NCI-H2081 treated with DMSO at 0.1 percent for 48 hours (cell line): Measurements from ENCODE around the gene MPC2.
"Not testable (repeated sequence)": the region's sequence is repeated elsewhere in the genome, so short reads cannot be mapped to it uniquely, and the experiment has no call there.

Source experiments
- DNase-seq: peaks from one replicate; lab custom pipeline; 2025; lab: John Stamatoyannopoulos, UW

Gene MPC2

GRCh38 chr1:167904652-167905130, 32.2 kb downstream of the MPC2 start:
- no peak for DNase-seq

GRCh38 chr1:167900907-167901306, 36.0 kb downstream of the MPC2 start:
- no peak for DNase-seq

- no peak for DNase-seq
Observed at GRCh38 chr1:167899253-167899681, 37.6 kb downstream of the MPC2 start.

- no peak for DNase-seq
Observed at GRCh38 chr1:167898578-167899222, 38.2 kb downstream of the MPC2 start.

DNA sequence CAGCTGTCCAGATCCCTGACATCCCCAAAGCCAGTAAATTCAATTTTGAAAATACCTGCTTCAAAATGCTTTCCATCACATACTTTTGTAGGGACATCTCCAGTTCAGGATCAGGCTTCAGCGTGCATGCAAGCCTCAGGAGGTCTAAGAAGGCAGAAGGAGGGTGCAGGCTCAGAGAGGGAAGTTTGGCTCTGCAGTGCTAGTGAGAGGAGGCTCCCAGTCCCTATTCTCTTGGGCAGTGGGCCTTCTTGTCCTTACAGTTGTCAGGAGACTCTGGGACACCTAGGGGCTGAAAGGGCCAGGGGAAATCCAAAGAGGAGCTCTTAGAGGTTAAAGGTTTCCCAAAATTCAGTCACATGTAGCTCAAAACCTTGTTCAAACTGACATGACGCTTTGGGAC, 43.1 kb downstream of the MPC2 start:
- DNase-seq: no peak

DNA sequence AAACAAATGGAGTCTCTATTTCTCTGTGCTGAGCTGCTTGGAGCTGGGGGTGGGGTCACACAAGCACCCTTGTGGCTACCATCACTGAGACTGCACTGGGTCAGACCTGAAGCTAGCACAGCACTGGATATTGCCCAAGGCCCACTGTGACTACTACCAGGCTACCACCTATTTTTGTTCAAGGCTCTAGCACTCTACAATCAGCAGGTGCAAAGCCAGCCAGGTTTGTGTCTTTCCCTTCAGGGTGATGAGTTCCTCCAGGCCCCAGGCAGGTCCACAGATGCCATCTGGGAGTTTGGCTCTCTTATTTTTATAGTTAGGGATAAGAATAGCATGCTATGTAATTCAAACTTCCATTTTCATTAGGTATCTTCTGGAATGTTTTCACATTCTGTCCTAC, 46.5 kb downstream of the MPC2 start:
- no peak for DNase-seq

DNA sequence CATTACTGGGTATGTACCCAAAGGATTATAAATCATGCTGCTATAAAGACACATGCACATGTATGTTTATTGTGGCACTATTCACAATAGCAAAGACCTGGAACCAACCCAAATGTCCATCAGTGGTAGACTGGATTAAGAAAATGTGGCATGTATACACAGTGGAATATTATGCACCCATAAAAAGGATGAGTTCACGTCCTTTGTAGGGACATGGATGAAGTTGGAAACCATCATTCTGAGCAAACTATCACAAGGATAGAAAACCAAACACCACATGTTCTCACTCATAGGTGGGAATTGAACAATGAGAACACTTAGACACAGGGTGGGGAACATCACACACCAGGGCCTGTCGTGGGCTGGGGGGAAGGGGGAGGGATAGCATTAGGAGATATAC, 49.7 kb downstream of the MPC2 start:
- DNase-seq: not testable (repeated sequence)

DNA sequence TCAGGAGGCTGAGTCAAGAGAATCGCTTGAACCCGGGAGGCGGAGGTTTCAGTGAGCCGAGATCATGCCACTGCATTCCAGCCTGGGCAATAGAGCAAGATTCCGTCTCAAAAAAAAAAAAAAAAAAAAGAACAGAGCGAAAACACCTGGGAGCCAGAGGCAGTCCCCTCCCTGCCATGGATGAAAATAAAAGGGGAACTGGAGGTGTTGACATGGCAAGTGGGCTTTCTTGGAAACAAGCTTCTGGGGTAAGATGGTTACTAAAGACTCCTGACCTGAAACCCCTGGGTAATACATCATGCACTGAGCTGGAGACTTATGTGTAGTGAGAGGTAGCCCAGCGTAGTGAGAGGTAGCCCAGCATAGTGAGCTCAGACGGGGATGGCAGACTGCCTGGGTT, 54.5 kb downstream of the MPC2 start:
- DNase-seq: no peak

DNA sequence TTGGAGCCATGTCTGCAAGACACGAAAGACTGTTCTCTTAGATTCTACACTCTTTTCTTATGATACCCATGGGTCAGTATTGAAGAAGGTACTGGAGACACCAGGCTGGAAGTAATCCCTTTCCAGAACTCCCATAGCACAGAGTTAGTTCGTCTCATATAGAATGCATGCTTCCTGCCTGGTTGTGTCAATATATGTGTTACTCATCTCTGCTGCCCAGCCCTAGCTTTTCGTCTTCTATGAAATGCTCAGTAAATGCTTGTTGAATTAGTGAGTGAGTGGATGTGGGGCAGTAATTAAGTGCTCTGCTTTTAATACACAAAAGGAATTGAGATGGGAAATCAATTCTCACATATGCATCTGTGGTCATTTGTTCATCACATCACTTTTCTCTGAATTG, 55.1 kb downstream of the MPC2 start:
- no peak for DNase-seq

DNA sequence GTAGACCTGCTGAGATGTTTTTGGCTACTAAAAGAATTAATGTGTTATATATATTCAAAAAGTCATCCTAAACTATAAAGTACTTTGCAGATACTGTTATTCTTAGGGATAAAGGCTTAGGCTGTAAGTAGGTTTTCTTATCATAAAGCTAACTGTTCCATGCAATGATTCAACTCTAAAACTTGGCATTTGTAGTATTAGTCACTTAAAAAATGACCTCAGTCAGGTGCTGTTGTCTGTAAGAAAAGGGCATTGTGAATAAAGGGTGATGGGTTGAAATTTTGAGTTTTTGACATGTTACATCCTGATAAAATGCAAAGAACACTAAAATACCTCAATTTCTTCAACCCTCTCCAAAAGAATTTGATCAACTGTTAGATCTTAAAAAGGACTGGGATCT, 55.8 kb downstream of the MPC2 start:
- DNase-seq: no peak

DNA sequence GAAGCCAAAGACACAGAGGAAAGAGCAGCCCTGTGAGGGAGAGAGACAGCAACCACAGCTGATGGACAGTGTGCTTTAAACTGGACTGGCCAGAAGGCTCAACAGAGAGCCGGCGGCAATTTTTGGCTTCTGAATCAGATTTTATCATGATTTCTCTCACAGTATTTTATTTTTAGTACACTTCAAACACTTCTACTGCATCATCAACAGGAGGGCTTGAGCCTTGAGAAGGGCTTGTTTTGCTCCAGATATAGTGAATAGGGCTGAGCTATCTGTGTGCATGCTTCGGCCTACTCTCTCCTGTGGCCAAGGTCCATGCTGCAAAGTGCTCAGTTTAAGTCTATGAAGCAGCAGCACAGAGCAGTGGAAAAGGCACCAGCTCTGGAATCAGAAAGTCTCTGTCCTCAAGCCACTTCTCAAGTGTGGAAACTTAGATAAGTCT, 56.3 kb downstream of the MPC2 start:
- DNase-seq: no peak

- DNase-seq: no peak
Observed at GRCh38 chr1:167879508-167879907, 57.4 kb downstream of the MPC2 start.

- DNase-seq: no peak
Observed at GRCh38 chr1:167878372-167879160, 58.3 kb downstream of the MPC2 start.

GRCh38 chr1:167876597-167877175, 60.2 kb downstream of the MPC2 start:
- DNase-seq: no peak

- DNase-seq: no peak
Observed at GRCh38 chr1:167871331-167871730, 65.5 kb downstream of the MPC2 start.

GRCh38 chr1:167869157-167870001, 67.5 kb downstream of the MPC2 start:
- DNase-seq: not testable (repeated sequence)

- not testable (repeated sequence) for DNase-seq
Observed at GRCh38 chr1:167866739-167867414, 70.0 kb downstream of the MPC2 start.
